ENCODE data around the gene TRAPPC12.

TRAPPC12 gene

GRCh38 chr2:3479430-3480320, 100.2 kb downstream of the TRAPPC12 start:
- H3K36me3 Mint-ChIP-seq (ENCODE audit: low read depth) = peaks cover 5% of the 10 kb centered on the region
- H3K4me3 Mint-ChIP-seq = no peak overlapping the region
- H3K4me1 Mint-ChIP-seq (ENCODE audit: low read depth) = peaks cover 4% of the 10 kb centered on the region
- no peak overlapping the region for H3K27ac Mint-ChIP-seq
- H3K9me3 Mint-ChIP-seq = no peaks in the 10 kb centered on the region
- no peaks in the 10 kb centered on the region for H3K27me3 Mint-ChIP-seq (ENCODE audit: low read depth)

GRCh38 chr2:3480352-3481010, 101.0 kb downstream of the TRAPPC12 start:
- Mint-ChIP-seq H3K4me3 (no peak overlapping the region), H3K36me3 (ENCODE audit: low read depth) (peaks cover 5% of the 10 kb centered on the region), H3K4me1 (ENCODE audit: low read depth) (peaks cover 4% of the 10 kb centered on the region), H3K9me3 (no peaks in the 10 kb centered on the region), H3K27me3 (ENCODE audit: low read depth) (no peaks in the 10 kb centered on the region), H3K27ac (no peak overlapping the region)

GRCh38 chr2:3481011-3481400, 101.5 kb downstream of the TRAPPC12 start:
- Mint-ChIP-seq H3K27ac (no peak overlapping the region), H3K36me3 (ENCODE audit: low read depth) (peaks cover 5% of the 10 kb centered on the region), H3K4me1 (ENCODE audit: low read depth) (peaks cover 4% of the 10 kb centered on the region), H3K9me3 (no peaks in the 10 kb centered on the region), H3K27me3 (ENCODE audit: low read depth) (no peaks in the 10 kb centered on the region), H3K4me3 (no peak overlapping the region)

GRCh38 chr2:3481736-3482362, 102.4 kb downstream of the TRAPPC12 start:
- Mint-ChIP-seq H3K27ac (no peak overlapping the region), H3K36me3 (ENCODE audit: low read depth) (peaks cover 5% of the 10 kb centered on the region)

GRCh38 chr2:3482363-3482821, 102.9 kb downstream of the TRAPPC12 start:
- H3K4me3 Mint-ChIP-seq = no peak overlapping the region
- no peaks in the 10 kb centered on the region for H3K27me3 Mint-ChIP-seq (ENCODE audit: low read depth)
- H3K36me3 Mint-ChIP-seq (ENCODE audit: low read depth) = peaks cover 5% of the 10 kb centered on the region
- no peak overlapping the region for H3K27ac Mint-ChIP-seq
- H3K9me3 Mint-ChIP-seq = no peaks in the 10 kb centered on the region
- H3K4me1 Mint-ChIP-seq (ENCODE audit: low read depth) = peaks cover 4% of the 10 kb centered on the region

More at GRCh38 chr2:3481736-3482362, 102.4 kb downstream of the TRAPPC12 start:
- Mint-ChIP-seq H3K4me3 (no peak overlapping the region), H3K4me1 (ENCODE audit: low read depth) (peaks cover 4% of the 10 kb centered on the region), H3K9me3 (no peaks in the 10 kb centered on the region), H3K27me3 (ENCODE audit: low read depth) (no peaks in the 10 kb centered on the region)

- no peak overlapping the region for H3K4me3 Mint-ChIP-seq
- peaks cover 3% of the 10 kb centered on the region for H3K36me3 Mint-ChIP-seq (ENCODE audit: low read depth)
- H3K27ac Mint-ChIP-seq = no peak overlapping the region
- no peaks in the 10 kb centered on the region for H3K9me3 Mint-ChIP-seq
- peaks cover 4% of the 10 kb centered on the region for H3K4me1 Mint-ChIP-seq (ENCODE audit: low read depth)
- H3K27me3 Mint-ChIP-seq (ENCODE audit: low read depth) = no peaks in the 10 kb centered on the region
Observed at GRCh38 chr2:3483227-3483985, 103.9 kb downstream of the TRAPPC12 start.

GRCh38 chr2:3483986-3484960, 104.8 kb downstream of the TRAPPC12 start:
- H3K27me3 Mint-ChIP-seq (ENCODE audit: low read depth) = no peaks in the 10 kb centered on the region
- H3K4me3 Mint-ChIP-seq = no peak overlapping the region
- H3K27ac Mint-ChIP-seq = no peak overlapping the region
- peaks cover 4% of the 10 kb centered on the region for H3K4me1 Mint-ChIP-seq (ENCODE audit: low read depth)
- no peaks in the 10 kb centered on the region for H3K9me3 Mint-ChIP-seq
- peaks cover 3% of the 10 kb centered on the region for H3K36me3 Mint-ChIP-seq (ENCODE audit: low read depth)

- H3K27ac Mint-ChIP-seq = peak overlapping the region; percentile 52
- no peaks in the 10 kb centered on the region for H3K9me3 Mint-ChIP-seq
- no peaks in the 10 kb centered on the region for H3K36me3 Mint-ChIP-seq (ENCODE audit: low read depth)
- H3K4me1 Mint-ChIP-seq (ENCODE audit: low read depth) = peaks cover 2% of the 10 kb centered on the region
- no peak overlapping the region for H3K4me3 Mint-ChIP-seq
- H3K27me3 Mint-ChIP-seq (ENCODE audit: low read depth) = no peaks in the 10 kb centered on the region
Observed at GRCh38 chr2:3485166-3485565, 105.7 kb downstream of the TRAPPC12 start.

- no peaks in the 10 kb centered on the region for H3K4me1 Mint-ChIP-seq (ENCODE audit: low read depth)
- no peaks in the 10 kb centered on the region for H3K9me3 Mint-ChIP-seq
- no peak overlapping the region for H3K4me3 Mint-ChIP-seq
- no peaks in the 10 kb centered on the region for H3K27me3 Mint-ChIP-seq (ENCODE audit: low read depth)
- no peak overlapping the region for H3K27ac Mint-ChIP-seq
- no peaks in the 10 kb centered on the region for H3K36me3 Mint-ChIP-seq (ENCODE audit: low read depth)
Observed at GRCh38 chr2:3486047-3487027, 106.8 kb downstream of the TRAPPC12 start.

GRCh38 chr2:3487028-3487425, 107.5 kb downstream of the TRAPPC12 start:
- Mint-ChIP-seq H3K36me3 (ENCODE audit: low read depth) (no peaks in the 10 kb centered on the region), H3K9me3 (no peaks in the 10 kb centered on the region), H3K27ac (no peak overlapping the region), H3K27me3 (ENCODE audit: low read depth) (no peaks in the 10 kb centered on the region), H3K4me1 (ENCODE audit: low read depth) (no peaks in the 10 kb centered on the region), H3K4me3 (no peak overlapping the region)

- Mint-ChIP-seq H3K27me3 (ENCODE audit: low read depth) (no peaks in the 10 kb centered on the region), H3K36me3 (ENCODE audit: low read depth) (no peaks in the 10 kb centered on the region), H3K4me3 (no peak overlapping the region), H3K27ac (no peak overlapping the region), H3K9me3 (no peaks in the 10 kb centered on the region), H3K4me1 (ENCODE audit: low read depth) (no peaks in the 10 kb centered on the region)
Observed at GRCh38 chr2:3487432-3487831, 107.9 kb downstream of the TRAPPC12 start.

GRCh38 chr2:3488061-3488531, 108.6 kb downstream of the TRAPPC12 start:
- Mint-ChIP-seq H3K9me3 (no peaks in the 10 kb centered on the region), H3K4me3 (no peak overlapping the region), H3K27ac (no peak overlapping the region), H3K27me3 (ENCODE audit: low read depth) (no peaks in the 10 kb centered on the region), H3K36me3 (ENCODE audit: low read depth) (no peaks in the 10 kb centered on the region), H3K4me1 (ENCODE audit: low read depth) (no peaks in the 10 kb centered on the region)
